Mesenchymal stem cell (in vitro differentiated cells and primary cell): ENCODE results near the gene NID2.

Experiments
- DNase-seq: peaks from one replicate; pipeline ENCODE4 v3.0.0-alpha.2; 2013
- H2AFZ ChIP-seq: one replicate; pipeline ENCODE4 v1.6.1; 2013; ENCODE audit warnings: low read depth, mild to moderate bottlenecking, control low read depth, inconsistent platforms, low read length, moderate library complexity
- H2AK5ac ChIP-seq: 2 replicates; pipeline ENCODE4 v1.6.1; 2013; ENCODE audit warnings: low read length, moderate library complexity, mild to moderate bottlenecking, inconsistent platforms; ENCODE audit not compliant: severe bottlenecking
- H2BK120ac ChIP-seq: one replicate; pipeline ENCODE4 v1.6.1; 2013; ENCODE audit warnings: low read depth, mild to moderate bottlenecking, inconsistent platforms, low read length, moderate library complexity
- H2BK12ac ChIP-seq, 2 experiments: one replicate each; pipeline ENCODE4 v1.6.1; 2013; ENCODE audit warnings: inconsistent platforms in 2 of 2, low read length in 2 of 2, mild to moderate bottlenecking in 2 of 2, moderate library complexity in 2 of 2, control low read depth in 1 of 2
- H2BK15ac ChIP-seq: one replicate; pipeline ENCODE4 v1.6.1; 2013; ENCODE audit warnings: mild to moderate bottlenecking, low read depth, inconsistent platforms; ENCODE audit not compliant: poor library complexity, severe bottlenecking
- H2BK5ac ChIP-seq: 2 replicates; pipeline ENCODE4 v1.6.1; 2013; ENCODE audit warnings: low read depth, mild to moderate bottlenecking, low read length, control low read depth, inconsistent platforms; ENCODE audit not compliant: poor library complexity, severe bottlenecking
- H3K14ac ChIP-seq, 2 experiments: one replicate each; pipeline ENCODE4 v1.6.1; 2013; ENCODE audit warnings: inconsistent platforms in 2 of 2, low read length in 2 of 2, control low read depth in 1 of 2, mild to moderate bottlenecking in 1 of 2, moderate library complexity in 1 of 2
- H3K18ac ChIP-seq, 2 experiments: one replicate each; pipeline ENCODE4 v1.6.1; 2013; ENCODE audit warnings: inconsistent platforms in 2 of 2, low read length in 2 of 2, control low read depth in 1 of 2, low read depth in 1 of 2, mild to moderate bottlenecking in 1 of 2
- H3K23ac ChIP-seq, 2 experiments: one replicate each; pipeline ENCODE4 v1.6.1; 2013; ENCODE audit warnings: inconsistent platforms in 2 of 2, low read length in 2 of 2, mild to moderate bottlenecking in 2 of 2, moderate library complexity in 2 of 2, control low read depth in 1 of 2
- H3K27ac ChIP-seq: 2 replicates; pipeline ENCODE4 v1.5.1; 2013; ENCODE audit warnings: mild to moderate bottlenecking, moderate library complexity, low read length, control low read depth, inconsistent platforms; ENCODE audit not compliant: poor library complexity, severe bottlenecking
- H3K27me3 ChIP-seq, 2 experiments: 2 replicates each; pipeline versions ENCODE4 v1.6.1 to v1.7.0; 2013; ENCODE audit warnings: low read length in 2 of 2, mild to moderate bottlenecking in 2 of 2, moderate library complexity in 2 of 2, control low read depth in 1 of 2, inconsistent platforms in 1 of 2; ENCODE audit not compliant: control insufficient read depth in 1 of 2, insufficient read depth in 1 of 2
- H3K36me3 ChIP-seq, 2 experiments: 2 replicates each; pipeline versions ENCODE4 v1.6.1 to v1.7.0; 2013; ENCODE audit warnings: low read length in 2 of 2, control low read depth in 1 of 2, inconsistent platforms in 1 of 2, low read depth in 1 of 2, mild to moderate bottlenecking in 1 of 2; ENCODE audit not compliant: insufficient read depth in 2 of 2, control insufficient read depth in 1 of 2
- H3K4ac ChIP-seq, 2 experiments: one replicate each; pipeline ENCODE4 v1.6.1; 2013; ENCODE audit warnings: inconsistent platforms in 2 of 2, low read length in 2 of 2, mild to moderate bottlenecking in 2 of 2, moderate library complexity in 2 of 2, control low read depth in 1 of 2, low read depth in 1 of 2
- H3K4me1 ChIP-seq: 2 replicates; pipeline ENCODE4 v1.6.1; 2013; ENCODE audit warnings: low read depth, low read length, control low read depth; ENCODE audit not compliant: control insufficient read depth, insufficient read depth
- H3K4me2 ChIP-seq: 2 replicates; pipeline ENCODE4 v1.6.1; 2013; ENCODE audit warnings: low read length, mild to moderate bottlenecking, inconsistent platforms; ENCODE audit not compliant: poor library complexity, severe bottlenecking
- H3K4me3 ChIP-seq, 2 experiments: 2 replicates each; pipeline versions ENCODE4 v1.5.1 to v1.7.0; 2013; ENCODE audit warnings: low read length in 2 of 2, mild to moderate bottlenecking in 2 of 2, control low read depth in 1 of 2, low read depth in 1 of 2; ENCODE audit not compliant: insufficient read depth in 1 of 2
- H3K79me1 ChIP-seq: replicated peaks from 2 replicates; pipeline ENCODE4 v1.6.1; 2013; ENCODE audit warnings: mild to moderate bottlenecking, control low read depth, low read length, inconsistent platforms; ENCODE audit not compliant: poor library complexity, severe bottlenecking
- H3K9ac ChIP-seq: 2 replicates; pipeline ENCODE4 v1.7.0; 2013; ENCODE audit warnings: mild to moderate bottlenecking, low read length, moderate library complexity
- H3K9me3 ChIP-seq: 2 replicates; pipeline ENCODE4 v1.7.0; 2013; ENCODE audit warnings: mild to moderate bottlenecking, low read length; ENCODE audit not compliant: control insufficient read depth
- H4K8ac ChIP-seq: one replicate; pipeline ENCODE4 v1.6.1; 2013; ENCODE audit warnings: inconsistent platforms, mild to moderate bottlenecking, low read length, moderate library complexity
- H4K91ac ChIP-seq: one replicate; pipeline ENCODE4 v1.6.1; 2013; ENCODE audit warnings: mild to moderate bottlenecking, low read length, inconsistent platforms
- WGBS: methylation state at CpG from one replicate; pipeline ENCODE4 v1.1.7; 2013; ENCODE audit warnings: mixed read lengths; 5-methylcytosine and 5-hydroxymethylcytosine counted together

Gene NID2

DNA sequence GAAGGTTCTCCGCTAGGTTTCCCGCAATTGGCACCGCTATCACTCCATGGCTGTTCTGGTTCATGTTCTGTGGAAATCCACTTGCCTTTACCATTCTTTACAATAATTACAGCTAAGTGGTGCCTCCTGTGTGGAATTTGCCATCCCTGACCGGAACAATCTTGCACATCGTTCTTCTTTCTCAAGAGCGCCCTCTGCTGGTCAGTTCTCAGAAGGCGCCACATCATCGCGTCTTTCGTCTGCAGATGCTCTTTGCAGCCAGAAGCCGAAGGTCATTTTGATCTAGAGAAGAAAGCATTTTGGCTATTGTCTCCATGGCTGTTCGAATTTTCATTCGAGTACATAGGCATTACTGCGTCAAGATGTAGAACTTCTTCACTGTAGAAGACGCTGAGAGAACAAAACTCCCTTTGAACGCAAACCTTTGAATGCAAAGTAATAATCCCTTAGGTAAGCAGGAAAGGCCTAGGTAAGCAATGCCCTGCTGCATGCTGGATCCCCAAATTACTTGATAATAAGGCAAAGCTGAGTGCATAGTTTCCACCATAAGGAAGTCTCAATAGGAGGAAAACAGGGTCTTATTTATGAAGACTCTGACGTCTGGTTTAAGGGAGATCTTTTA, 89.7 kb downstream of the NID2 start:
- Histone ChIP-seq H3K18ac (no peak overlapping the region), H2BK5ac (no peak overlapping the region), H4K91ac (no peak overlapping the region), H2AK5ac (no peak overlapping the region), H3K4me3 (no peak overlapping the region), H4K8ac (no peak overlapping the region), H3K9ac (peak overlapping the region; percentile 23), H3K9me3 (no peaks in the 10 kb centered on the region), H3K14ac (no peak overlapping the region), H2AFZ (no peak overlapping the region), H3K36me3 (no peaks in the 10 kb centered on the region), H3K4me2 (no peak overlapping the region), H3K4ac (no peak overlapping the region), H3K4me1 (no peaks in the 10 kb centered on the region), H3K79me1 (no peaks in the 10 kb centered on the region), H2BK120ac (no peak overlapping the region), H3K23ac (no peak overlapping the region), H3K27me3 (peaks cover 6 to 37% of the 10 kb centered on the region in 2 experiments), H2BK12ac (no peak overlapping the region), H3K27ac (no peak overlapping the region), H2BK15ac (no peak overlapping the region)
- DNase-seq = peak; percentile 81
- WGBS = 24% methylated on average over 17 of the region's 17 CpGs

GRCh38 chr14:51978681-51979085, 90.2 kb downstream of the NID2 start:
- Histone ChIP-seq H2BK12ac (no peak overlapping the region), H2BK5ac (no peak overlapping the region)

DNA sequence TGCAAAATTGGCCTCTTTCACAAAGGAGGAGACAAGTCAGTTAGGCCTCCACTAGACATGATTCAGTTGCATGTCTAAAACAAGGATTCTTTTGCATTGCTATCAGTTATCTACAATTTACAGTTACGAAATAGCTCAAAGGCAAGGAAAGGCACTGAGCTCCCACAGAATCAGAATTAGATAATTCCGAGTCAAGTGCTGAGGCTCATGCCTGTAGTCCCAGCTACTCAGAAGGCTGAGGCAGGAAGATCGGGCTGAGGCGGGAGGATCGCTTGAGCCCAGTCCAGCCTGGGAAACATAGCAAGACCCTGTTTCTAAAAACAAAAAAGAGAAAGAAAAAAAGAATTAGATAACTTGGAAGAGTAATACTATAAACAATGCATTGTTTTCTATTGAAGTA, 91.8 kb downstream of the NID2 start:
- no peaks in the 10 kb centered on the region for H3K9me3 ChIP-seq
- no peak overlapping the region for H2BK5ac ChIP-seq
- H4K91ac ChIP-seq = no peak overlapping the region
- H3K36me3 ChIP-seq = no peaks in the 10 kb centered on the region
- no peak overlapping the region for H3K9ac ChIP-seq
- no peak overlapping the region for H2AK5ac ChIP-seq
- peak; percentile 31 for DNase-seq
- H3K4ac ChIP-seq = no peak overlapping the region
- no peak overlapping the region for H2BK12ac ChIP-seq
- H3K23ac ChIP-seq = no peak overlapping the region
- H4K8ac ChIP-seq = no peak overlapping the region
- H3K27ac ChIP-seq = no peak overlapping the region
- no peak overlapping the region for H2BK120ac ChIP-seq
- no peaks in the 10 kb centered on the region for H3K79me1 ChIP-seq
- H3K4me3 ChIP-seq = no peak overlapping the region
- no peak overlapping the region for H3K4me2 ChIP-seq
- H3K18ac ChIP-seq = no peak overlapping the region
- H3K27me3 ChIP-seq = peaks cover 6 to 23% of the 10 kb centered on the region in 2 experiments
- no peak overlapping the region for H3K14ac ChIP-seq
- no peak overlapping the region for H2BK15ac ChIP-seq
- H3K4me1 ChIP-seq = no peaks in the 10 kb centered on the region
- WGBS = 89% methylated on average over 5 of the region's 5 CpGs
- no peak overlapping the region for H2AFZ ChIP-seq

More at GRCh38 chr14:51978681-51979085, 90.2 kb downstream of the NID2 start:
- peak overlapping the region; percentile 23 for H3K9ac ChIP-seq
- no peaks in the 10 kb centered on the region for H3K4me1 ChIP-seq
- H3K27ac ChIP-seq = no peak overlapping the region
- no peak overlapping the region for H2AFZ ChIP-seq
- no peak overlapping the region for H2BK120ac ChIP-seq
- DNase-seq = no peak
- H4K91ac ChIP-seq = no peak overlapping the region
- no peak overlapping the region for H4K8ac ChIP-seq
- no peak overlapping the region for H3K14ac ChIP-seq
- H3K4me3 ChIP-seq = no peak overlapping the region
- H3K18ac ChIP-seq = no peak overlapping the region
- no peaks in the 10 kb centered on the region for H3K9me3 ChIP-seq
- no peak overlapping the region for H2BK15ac ChIP-seq
- H3K4me2 ChIP-seq = no peak overlapping the region
- WGBS = 28% methylated on average over 2 of the region's 2 CpGs
- H3K36me3 ChIP-seq = no peaks in the 10 kb centered on the region
- no peak overlapping the region for H3K23ac ChIP-seq
- no peak overlapping the region for H2AK5ac ChIP-seq
- no peaks in the 10 kb centered on the region for H3K79me1 ChIP-seq
- H3K27me3 ChIP-seq = peaks cover 6 to 35% of the 10 kb centered on the region in 2 experiments
- no peak overlapping the region for H3K4ac ChIP-seq

DNA sequence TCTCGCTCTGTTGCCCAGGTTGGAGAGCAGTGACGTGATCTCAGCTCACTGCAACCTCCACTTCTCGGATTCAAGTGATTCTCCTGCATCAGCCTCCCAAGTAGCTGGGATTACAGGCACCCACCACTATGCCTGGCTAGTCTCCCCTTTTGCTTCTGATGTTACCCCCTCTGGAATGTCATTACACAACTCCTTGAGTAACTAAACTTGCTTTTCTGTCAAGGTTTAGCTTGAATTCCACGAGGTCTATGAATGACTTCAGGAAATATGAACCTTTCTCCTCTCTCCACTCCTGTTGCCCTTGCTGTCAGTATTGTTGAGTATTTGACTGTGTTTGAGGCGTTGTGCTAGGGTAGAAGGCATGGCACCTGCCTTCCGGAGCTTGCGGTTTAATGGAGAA, 96.3 kb downstream of the NID2 start:
- H3K14ac ChIP-seq = no peak overlapping the region
- no peak overlapping the region for H2BK120ac ChIP-seq
- H2BK12ac ChIP-seq = no peak overlapping the region
- no peak overlapping the region for H3K9ac ChIP-seq
- H3K23ac ChIP-seq = no peak overlapping the region
- H3K4me1 ChIP-seq = no peaks in the 10 kb centered on the region
- H3K27me3 ChIP-seq = no peaks in the 10 kb centered on the region
- no peak for DNase-seq
- H3K4ac ChIP-seq = no peak overlapping the region
- no peaks in the 10 kb centered on the region for H3K79me1 ChIP-seq
- H3K27ac ChIP-seq = no peak overlapping the region
- H3K4me2 ChIP-seq = no peak overlapping the region
- no peak overlapping the region for H4K8ac ChIP-seq
- no peak overlapping the region for H2AK5ac ChIP-seq
- no peak overlapping the region for H2BK5ac ChIP-seq
- H2AFZ ChIP-seq = no peak overlapping the region
- H3K36me3 ChIP-seq = no peaks in the 10 kb centered on the region
- H3K18ac ChIP-seq = no peak overlapping the region
- H3K4me3 ChIP-seq = no peak overlapping the region
- H3K9me3 ChIP-seq = no peaks in the 10 kb centered on the region
- H2BK15ac ChIP-seq = no peak overlapping the region
- H4K91ac ChIP-seq = no peak overlapping the region
- 93% methylated on average over 6 of the region's 7 CpGs for WGBS
